IPS-NIHi7 (cell line): ENCODE data around the gene FDCSP.
"Not testable (repeated sequence)": the region's sequence is repeated elsewhere in the genome, so short reads cannot be mapped to it uniquely, and the experiment has no call there.

Experiments
- DNase-seq: peaks from one replicate; pipeline ENCODE4 v3.0.0; 2012; ENCODE audit warnings: mixed read lengths; ENCODE audit errors: extremely low spot score

Gene FDCSP

DNA sequence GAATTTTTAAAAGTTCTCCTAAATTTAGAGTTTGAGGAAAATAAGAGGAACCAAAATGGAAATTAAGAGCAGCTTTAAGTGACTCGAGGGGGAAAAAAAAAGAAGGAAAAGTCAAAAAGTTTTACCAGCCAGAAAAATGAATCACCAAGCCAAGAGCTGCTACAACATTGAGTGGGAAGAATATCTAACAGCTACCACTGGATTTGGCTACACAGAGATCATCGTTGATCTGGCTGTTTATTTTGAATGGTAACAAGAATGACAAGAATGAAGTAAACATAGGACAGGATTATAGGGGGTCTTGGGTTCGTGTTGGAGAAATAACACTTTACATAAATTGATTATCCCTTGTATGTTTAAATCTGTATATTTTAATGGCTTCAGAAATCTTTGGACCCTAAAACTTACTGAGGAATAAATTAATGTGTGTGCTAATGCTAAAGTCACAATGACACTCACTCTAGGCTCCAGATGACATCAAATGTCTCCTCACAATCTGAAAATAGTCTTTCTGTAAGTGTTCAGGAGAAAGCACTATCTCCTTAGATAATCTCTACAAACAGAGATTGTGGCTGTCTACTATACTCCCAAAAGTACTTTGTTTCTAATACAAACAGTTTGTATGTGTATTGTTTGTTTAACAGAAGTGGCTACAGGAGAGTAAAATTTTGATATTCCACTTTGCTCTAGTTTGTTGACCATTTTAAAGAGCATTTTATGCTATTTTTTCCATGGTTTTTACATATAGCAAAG is 13.4 kb downstream of the FDCSP start:
- no peak for DNase-seq

DNA sequence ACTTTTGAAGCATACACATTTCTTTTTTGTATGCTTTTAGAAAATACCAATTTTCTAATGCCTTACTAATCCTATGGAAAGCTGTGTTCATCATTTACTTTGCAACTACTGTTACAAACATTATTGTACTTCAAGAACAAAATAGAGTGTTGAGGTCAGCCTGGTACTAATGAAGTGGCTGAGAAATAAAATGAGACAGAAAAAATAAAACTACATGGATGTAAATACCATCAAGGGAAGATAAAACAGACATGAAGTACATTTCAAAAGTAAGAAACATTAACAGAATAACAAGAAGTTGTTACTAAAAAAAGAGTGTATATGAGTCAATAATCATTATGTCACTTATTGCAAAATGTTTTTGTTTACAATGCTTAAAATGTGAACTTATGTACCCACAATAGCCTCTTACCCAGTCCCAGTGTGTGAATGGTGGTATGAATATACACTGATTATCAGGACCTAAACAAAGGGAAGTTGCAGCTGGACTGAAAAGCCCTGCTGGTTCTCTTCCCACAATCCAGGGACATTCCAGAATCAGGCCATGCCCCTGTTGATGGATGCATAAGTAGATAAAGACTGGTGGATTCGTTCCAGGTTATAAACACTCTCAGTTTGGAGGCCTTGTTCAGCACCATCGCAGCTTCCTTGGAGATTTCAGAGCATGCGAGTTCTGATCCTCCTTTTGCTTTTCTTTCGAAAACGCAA is 14.1 kb downstream of the FDCSP start:
- peak; percentile 8 for DNase-seq

DNA sequence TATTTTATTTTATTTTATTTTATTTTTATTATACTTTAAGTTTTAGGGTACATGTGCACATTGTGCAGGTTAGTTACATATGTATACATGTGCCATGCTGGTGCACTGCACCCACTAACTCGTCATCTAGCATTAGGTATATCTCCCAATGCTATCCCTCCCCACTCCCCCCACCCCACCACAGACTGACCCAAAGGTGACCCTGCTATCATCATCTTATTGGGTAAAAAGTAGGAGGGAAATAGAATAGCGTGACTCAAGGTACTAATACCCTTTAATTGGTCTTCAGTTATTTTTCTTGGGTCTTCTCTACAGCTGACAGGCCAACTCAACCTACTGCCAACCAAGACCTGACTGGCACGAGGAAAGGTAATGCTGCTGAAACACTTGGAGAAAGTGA is 16.4 kb downstream of the FDCSP start, which contains the start of gene CSN3:
CSN3 (plus strand) TSS at position 301 of the 400 bp plus-strand sequence. CDS start 2,223 bp downstream, outside the sequence.
- not testable (repeated sequence) for DNase-seq

DNA sequence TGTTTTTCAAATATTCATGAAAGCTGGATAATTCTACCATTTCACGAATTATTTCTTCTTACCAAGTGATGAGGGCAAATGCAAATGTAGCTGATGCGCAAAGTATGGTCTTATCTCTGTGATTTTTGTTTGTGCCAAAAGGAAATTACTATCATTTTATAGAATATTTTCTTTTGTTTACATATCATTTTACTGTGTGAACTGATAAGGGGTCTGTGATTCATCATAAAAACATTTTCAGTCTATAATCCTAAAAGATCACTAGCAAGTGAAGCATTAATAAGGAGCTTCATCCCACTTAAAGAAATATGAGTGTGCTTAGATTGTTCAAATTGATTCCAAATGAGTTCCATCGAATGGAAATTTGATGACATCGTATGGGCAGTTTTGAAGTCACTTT is 17.2 kb downstream of the FDCSP start:
- no peak for DNase-seq

DNA sequence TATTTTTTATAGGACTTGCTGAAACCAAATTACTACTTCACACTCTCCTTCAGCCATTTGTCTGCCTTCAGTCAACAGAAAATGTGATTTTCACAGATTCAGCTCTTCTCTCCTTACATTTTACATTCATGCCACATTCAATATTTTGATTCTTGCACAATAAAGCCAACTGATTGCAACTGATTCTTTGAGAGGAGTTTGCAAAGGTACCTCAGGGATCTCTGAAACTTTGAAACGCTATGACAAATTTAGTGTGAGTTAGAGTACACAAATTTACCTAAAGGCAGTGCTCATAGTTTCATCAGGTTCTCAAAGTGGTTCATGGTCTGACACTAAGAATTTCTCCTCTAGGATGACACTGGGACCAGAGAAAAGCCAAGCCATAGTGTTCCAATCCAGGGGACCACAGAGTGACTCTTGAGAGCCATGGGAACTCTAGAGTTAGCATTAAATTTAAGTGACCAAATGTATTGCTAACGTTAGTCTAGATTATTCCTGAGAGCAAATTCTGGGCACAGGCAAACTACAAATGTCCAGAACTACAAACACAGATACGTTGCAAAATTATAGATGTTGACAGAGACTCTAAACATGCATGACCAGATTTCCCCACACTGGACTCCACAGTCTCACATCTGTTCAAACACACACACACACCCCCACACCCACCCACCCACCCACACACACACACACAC is 25.5 kb downstream of the FDCSP start:
- DNase-seq = no peak

DNA sequence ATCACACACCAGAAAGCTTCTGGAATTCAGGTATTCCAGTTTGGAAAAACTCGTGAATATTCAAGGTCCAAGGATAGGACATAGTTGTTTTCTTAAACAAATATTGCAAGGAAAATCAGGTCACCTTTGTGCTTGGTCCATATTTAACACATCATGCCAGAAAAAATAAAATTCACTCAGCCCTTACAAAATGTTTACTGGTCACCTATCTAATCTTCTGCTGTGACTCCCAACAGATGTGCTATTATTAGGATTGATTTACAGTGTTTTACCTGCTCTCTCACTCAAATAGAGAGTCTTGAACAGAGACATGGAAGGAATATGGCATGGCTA is 26.0 kb downstream of the FDCSP start:
- DNase-seq = no peak

DNA sequence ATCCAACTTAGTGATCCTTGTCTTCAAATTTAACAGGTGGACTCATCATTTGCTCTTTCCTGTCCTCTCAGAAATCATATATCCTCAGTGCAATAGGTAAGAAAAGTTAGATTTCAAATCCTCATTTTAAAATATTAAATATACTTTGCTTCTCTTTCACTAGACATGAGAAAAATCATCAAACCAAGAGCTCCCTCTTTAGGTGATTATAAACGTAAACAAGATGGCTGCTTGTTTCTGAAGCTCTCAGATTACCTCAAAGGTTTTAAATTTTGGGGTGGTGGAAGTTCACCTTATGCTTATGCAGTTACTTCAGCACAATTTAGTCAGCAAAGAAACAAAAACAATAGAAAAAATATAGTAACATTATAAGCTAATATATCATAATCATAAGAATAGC is 43.8 kb downstream of the FDCSP start:
- peak; percentile 9 for DNase-seq

DNA sequence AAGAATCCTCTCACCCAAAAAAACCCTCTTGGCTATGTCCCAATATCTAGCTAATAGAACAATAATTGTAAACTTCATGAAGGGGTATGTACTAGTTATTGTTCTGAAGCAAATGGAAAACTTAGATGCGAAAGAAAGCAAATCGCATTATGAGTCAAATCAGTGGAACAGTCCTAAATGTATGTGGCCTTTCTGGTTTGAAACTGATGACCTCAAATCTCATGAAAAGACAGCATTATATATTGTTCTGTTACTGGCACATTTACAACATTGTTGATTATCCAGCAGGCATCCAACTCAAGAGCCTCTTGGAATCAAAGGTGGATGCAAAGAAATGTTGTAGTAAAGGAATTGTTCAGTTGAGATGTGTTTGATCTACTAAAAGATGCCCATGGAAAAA is 51.2 kb downstream of the FDCSP start:
- no peak for DNase-seq

DNA sequence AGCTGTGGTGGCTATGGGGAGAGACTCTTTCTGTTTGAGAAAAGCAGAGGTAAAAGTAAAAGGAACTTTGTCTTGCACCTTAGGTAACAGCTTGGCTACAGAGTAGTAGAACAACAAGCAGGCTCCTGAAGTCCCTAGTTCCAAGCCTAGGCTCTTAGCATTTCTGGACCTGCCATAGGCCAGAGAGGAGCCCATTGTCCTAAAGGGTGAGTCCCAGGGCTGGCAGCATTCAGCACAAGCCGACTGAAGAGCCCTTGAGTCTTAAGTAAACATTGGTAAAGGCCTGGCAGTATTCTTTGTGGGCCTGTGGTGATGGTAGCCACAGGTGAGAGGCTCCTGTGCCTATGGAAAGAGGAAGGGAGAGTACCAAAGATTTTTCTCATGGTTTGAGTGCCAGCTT is 54.6 kb downstream of the FDCSP start:
- no peak for DNase-seq
